Globus pallidus (tissue), 1 donor: ENCODE measurements around the gene VANGL2.

Experiments used
- DNase-seq: peaks from one replicate; pipeline ENCODE4 v3.0.0-alpha.2; 2015; ENCODE audit warnings: low spot score

The VANGL2 gene

DNA sequence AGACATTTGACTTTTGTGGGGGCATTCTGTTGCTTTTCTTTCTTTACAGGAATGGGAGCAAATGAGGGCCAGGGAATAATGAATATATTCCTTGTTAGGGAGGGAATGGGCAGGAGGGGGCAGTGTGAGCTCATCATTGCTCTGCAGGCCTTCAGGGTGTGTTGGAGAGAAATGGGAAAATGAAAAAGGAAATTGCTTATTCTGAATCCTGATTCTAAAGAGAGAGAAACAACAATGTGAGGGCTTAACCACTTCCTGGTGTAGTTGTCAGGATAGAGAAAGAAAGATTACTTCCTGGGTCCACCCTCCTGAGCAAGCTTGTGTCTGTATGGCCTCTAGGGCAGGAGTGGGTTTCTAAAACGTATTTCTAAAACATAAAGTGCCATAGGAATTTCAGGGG lies 28.3 kb downstream of the VANGL2 start:
- DNase-seq, result peak; percentile 42

DNA sequence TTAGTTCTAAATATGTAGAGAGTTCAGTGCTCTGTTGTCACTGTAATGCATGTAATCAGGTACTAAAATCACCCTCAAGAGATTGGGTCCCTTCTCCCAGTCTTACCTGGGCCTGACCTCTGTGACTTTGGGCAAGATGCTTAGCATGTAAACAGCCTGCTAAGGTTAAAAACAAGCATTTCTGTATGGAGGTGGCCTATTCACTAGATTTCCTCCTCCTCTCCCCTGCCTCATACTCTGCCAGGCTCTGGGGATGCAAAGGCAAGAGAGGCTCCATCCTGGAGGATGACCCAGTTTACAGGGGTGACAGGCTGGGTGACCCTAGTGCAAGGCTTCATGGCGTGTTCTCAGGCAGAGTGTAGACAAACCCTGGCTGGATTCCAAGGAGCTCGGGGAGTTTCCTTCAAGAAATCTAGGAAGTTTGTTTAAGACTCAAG lies 28.8 kb downstream of the VANGL2 start:
- DNase-seq, result no peak

DNA sequence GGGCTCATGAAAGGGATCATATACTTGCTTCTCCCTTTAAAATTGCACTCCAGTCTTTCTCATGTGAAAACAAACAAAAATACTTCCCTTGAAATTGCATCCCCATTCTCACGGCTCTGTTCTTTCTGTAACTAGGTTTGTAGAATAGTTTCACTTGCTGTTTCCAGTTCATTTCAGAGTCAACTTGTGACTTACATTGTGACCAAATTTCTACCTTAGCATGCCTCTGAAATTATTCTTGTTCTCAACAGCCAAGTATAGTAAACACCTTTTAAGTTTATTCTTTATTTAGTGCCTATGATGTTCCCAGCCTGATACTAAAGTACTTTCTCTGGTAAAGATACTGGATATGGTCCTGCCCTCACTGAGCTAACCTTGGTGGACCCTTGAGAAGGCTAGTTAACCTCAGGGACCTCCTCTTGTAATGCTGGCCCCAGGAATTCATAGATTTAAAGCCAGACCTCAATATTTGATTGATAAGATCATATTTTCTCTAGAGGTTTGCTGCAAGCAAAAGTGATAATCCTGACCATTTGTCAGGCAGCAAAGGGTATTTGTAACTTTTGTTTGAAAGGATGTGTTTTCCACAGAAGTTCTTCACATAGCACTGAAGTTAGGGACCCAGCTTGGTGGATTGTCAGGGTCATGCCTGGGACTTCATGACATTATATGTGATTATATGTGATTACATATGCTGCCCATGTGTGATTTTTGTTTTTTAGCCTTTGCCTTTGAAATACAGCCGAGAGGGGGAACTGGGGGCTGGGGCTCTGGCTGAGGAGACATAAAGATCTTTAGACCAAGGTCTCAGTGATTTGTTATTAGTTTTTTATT lies 29.6 kb downstream of the VANGL2 start:
- DNase-seq, result no peak

- no peak for DNase-seq
Observed at GRCh38 chr1:160431006-160431405, 30.6 kb downstream of the VANGL2 start.

DNA sequence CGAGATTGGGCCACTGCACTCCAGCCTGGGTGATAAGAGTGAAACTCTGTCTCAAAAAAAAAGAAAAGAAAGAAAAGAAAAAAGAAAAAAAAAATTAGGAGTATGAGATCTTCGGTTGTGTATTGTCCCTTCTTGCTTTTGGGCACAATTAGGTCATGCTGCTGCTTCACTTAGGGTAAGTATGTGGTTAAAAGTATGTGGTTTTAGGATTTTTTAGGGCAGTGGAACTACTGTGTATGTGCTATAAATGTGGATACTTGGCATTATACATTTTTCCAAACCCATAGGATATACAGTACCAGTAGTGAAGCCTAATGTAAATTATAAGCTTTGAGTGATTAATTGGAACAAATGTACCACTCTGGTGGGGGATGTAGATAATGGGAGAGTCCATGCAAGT lies 31.2 kb downstream of the VANGL2 start:
- no peak for DNase-seq

GRCh38 chr1:160432371-160432786 lies 32.0 kb downstream of the VANGL2 start:
- DNase-seq, result no peak

DNA sequence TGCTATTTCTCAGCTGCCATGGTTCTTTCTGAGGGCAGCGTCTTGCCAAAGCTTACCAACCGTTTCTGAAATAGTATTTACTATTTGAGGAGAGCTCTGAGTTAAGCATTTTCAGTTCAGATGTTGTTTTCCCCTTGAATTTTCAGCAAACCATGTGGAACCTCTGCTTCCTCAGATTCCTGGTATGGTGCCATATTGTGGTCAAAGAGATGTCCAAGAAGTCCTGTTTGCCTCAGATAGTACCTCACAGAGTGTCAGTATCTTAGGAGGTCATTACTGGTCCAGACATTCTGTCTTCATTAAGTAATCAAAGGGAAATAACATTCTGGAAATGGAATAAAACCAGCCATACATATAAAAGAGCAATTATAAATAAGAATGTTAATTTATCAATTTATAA lies 36.6 kb downstream of the VANGL2 start:
- DNase-seq, result no peak

DNA sequence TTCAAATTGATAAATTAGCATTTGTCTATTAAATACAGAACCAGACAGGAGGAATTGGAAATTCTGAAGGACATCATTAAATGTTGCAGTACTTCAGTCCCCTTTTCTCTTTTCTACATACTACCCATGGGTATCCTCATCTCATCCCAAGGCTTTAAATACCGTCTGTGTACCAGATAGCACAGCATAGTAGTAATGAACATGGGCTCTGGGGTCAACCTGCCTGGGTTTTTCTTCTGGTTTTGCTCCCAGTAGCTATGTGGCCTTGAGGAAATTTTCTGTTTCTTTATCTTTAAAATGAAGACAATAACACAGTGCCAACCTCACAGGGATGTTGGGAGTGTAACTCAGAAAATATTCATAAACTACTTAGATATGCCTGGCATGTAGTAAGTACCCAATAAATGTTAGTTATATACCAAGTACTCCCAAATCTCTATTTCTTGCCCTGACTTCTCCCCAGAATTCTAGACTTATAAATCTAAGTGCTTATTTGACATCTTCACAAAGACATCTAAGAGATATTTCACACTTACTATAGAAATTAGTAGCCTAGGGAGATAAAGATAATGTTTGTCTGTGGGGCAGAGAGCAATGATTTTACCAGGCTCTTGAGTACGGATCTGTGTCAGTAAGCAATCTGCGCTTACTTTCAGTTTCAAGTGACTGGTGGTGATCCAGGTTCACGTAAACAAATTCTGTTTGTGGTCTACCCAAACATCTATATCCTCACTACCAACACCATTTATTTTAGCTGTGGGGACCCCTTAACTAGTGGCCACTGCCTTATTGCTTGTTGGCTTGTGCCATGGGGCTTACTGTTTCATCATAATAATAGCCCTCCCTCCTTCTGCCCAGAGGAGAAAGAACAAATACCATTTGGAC lies 37.3 kb downstream of the VANGL2 start:
- no peak for DNase-seq

GRCh38 chr1:160438317-160438918 lies 38.1 kb downstream of the VANGL2 start:
- no peak for DNase-seq

DNA sequence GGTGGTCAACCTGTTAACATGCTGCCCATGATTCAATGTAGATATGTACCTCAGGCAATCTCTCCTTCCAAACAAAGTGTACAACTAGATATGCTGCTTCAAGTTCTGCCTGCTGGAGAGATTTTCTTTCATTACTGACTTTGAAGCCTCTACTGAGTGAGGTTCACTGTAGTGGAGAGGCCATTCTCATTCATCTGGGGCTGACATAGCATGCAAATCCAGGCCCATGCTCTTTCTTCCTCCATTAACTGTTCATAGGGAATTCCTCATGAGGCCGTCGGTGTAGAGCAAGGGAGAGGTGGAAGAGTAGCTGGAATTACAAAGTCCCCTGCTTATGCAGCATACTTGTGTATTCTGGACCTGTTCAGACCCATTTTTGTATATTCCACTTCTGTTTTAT lies 38.6 kb downstream of the VANGL2 start:
- DNase-seq, result no peak

GRCh38 chr1:160439718-160440117 lies 39.4 kb downstream of the VANGL2 start:
- DNase-seq, result no peak

- DNase-seq, result no peak
Observed at GRCh38 chr1:160446945-160447600, 46.7 kb downstream of the VANGL2 start.

- DNase-seq, result no peak
Observed at GRCh38 chr1:160449494-160449893, 49.1 kb downstream of the VANGL2 start.

DNA sequence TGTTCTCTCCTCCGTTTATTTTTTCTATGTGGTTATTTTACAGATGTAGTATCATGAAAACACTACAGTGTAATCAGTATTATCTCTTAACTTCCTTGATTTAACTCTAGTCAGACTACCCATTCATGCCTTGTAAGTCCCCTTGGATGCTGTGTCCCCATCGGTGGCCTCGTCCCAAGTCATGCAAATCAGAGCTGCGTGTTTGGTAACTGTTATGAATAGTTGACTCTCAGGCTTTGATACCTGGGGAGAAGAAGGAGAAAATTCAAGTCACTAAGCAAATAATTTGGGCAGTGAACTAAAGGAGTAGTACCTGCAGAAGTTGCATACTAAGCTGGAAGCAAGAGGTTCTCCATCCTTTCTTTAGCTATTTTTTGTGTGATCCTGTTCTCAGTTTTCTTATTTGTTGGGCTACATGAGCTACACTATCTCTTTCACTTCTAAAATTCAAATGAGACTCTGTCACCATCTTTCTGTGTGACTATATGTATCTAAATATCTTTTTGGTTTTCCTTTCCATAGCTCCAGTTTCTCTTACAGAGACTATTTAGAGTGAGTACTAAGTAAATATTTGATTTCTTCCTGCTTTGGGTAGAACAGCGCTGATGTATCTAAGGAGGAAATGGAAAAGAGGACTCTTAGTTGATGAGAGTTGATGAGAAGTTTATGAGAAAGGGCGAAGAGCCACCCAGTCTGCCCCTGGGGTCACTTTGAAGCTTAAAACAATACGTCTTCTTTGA lies 50.9 kb downstream of the VANGL2 start:
- no peak for DNase-seq

DNA sequence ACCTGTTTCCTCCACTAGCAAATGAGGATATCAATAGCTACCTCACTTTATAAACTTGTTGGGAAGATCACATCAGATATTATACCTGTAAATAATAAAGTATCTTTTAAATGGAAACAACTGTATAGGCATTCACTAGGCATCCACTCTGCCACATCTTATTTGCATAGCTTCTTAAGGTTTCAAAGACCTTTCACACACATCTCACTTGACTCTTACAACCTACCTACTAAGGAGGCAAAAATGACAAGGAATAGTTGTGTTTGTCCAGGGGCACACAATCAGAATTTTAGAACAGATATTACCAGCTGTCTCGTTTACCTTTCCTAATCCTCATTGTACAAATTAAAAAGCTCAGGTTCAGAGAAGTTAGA lies 51.5 kb downstream of the VANGL2 start:
- DNase-seq, result no peak

DNA sequence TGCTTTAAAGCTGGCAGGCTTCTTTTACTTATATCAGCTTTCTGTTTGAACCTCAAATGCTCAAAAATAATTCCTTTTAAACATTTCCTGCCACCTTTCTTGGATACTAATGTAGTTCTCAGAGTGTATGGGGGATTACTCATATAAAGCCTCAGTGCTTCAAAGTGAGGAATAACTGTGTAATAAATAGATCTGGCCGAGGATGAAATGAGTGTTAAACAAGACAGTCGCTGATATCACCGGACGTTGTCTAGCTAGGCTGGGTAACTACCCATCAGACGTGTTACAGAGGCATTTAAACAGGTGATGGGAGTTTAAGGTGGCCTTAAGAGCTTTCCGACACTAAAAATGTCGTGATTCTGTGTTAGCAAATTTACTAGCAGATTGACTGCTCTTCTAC lies 53.1 kb downstream of the VANGL2 start:
- no peak for DNase-seq

- DNase-seq, result no peak
Observed at GRCh38 chr1:160454371-160455152, 54.2 kb downstream of the VANGL2 start.

GRCh38 chr1:160455153-160455517 lies 54.8 kb downstream of the VANGL2 start:
- DNase-seq, result no peak

- DNase-seq, result no peak
Observed at GRCh38 chr1:160459056-160459455, 58.7 kb downstream of the VANGL2 start.

DNA sequence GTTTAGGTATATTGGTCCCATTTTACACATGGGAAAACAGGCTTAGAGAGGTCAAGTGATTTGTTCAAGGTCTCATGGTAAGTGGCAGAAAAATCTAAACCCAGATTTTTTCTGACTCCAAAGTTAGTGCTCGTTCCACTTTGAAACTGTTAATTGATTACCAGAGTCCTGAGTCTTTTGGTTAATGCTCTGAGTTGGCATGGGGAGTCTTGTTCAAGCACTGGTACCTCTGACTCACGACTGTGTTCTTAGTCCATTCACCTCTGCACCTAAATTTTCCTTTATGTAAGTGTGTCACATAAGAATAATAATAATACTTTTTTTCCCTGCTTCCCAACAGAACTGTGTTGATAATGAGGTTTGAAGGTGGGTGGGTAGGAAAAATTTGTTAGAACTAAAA lies 59.3 kb downstream of the VANGL2 start:
- DNase-seq, result no peak

DNA sequence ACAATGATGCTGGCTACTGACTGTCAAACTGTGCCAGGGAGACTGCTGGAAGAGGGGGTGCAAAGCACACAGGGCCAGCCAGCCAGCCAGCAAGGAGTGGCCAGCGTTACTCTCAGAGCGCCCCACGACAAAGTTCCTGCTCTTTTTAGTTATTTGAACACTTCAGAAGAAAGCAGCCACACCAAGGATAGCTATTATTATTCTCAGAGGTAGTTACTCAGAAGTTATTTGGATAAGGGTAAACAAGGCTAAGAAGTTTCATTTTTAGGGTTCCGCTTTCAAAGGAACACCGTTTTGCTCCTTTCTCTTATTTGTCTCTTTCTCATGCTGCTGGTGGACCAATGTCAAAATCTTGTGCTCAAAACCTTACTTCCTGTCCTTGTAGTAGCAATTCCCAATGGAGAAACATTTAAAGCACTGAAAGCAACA lies 59.9 kb downstream of the VANGL2 start:
- no peak for DNase-seq
